ENCODE data around the gene NOX3. TPM values are rescaled to one million over a fixed set of nuclear protein-coding genes. Genes with fewer than 3 reads are reported as not detected.

The NOX3 gene
- total RNA-seq, 1 donor from 2014 or later: not detected

DNA sequence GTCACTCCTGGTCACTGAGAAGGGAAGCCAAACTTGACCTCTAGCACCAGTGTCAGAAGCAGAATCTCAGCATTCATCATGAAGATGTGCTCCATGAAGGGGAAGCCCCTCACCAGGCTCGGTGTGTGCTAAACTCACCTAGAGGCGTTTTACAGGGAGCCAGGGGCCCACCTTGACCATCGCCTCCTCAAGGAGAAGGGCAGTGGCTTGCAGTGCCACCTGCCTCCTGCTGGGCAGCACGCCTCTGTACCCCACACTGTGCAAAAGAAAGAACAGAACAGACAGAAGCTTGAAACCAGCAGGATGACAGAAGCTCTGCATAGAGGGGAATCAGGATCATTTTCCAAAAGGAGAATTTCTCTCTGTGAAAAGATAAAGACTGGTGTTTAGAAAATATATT lies 39.7 kb downstream of the NOX3 start:
- Histone ChIP-seq H3K4me3 (ENCODE audit: low read depth, low read length) (no peak overlapping the region), H3K36me3 (ENCODE audit: control insufficient read depth, insufficient read depth, low read length) (no peaks in the 10 kb centered on the region), H3K27me3 (ENCODE audit: control insufficient read depth, insufficient read depth, low read length) (no peaks in the 10 kb centered on the region)
- FAIRE-seq (no peak), DNase-seq (ENCODE audit: low read depth) (no peak)
- TF ChIP-seq, protein P1, sequence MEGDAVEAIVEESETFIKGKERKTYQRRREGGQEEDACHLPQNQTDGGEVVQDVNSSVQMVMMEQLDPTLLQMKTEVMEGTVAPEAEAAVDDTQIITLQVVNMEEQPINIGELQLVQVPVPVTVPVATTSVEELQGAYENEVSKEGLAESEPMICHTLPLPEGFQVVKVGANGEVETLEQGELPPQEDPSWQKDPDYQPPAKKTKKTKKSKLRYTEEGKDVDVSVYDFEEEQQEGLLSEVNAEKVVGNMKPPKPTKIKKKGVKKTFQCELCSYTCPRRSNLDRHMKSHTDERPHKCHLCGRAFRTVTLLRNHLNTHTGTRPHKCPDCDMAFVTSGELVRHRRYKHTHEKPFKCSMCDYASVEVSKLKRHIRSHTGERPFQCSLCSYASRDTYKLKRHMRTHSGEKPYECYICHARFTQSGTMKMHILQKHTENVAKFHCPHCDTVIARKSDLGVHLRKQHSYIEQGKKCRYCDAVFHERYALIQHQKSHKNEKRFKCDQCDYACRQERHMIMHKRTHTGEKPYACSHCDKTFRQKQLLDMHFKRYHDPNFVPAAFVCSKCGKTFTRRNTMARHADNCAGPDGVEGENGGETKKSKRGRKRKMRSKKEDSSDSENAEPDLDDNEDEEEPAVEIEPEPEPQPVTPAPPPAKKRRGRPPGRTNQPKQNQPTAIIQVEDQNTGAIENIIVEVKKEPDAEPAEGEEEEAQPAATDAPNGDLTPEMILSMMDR (IDR thresholded peaks at IDR 0.05; ENCODE audit: insufficient read depth, low read length, severe bottlenecking): no peak

- Histone ChIP-seq H3K27me3 (ENCODE audit: control insufficient read depth, insufficient read depth, low read length) (no peaks in the 10 kb centered on the region), H3K36me3 (ENCODE audit: control insufficient read depth, insufficient read depth, low read length) (no peaks in the 10 kb centered on the region), H3K4me3 (ENCODE audit: low read depth, low read length) (no peak overlapping the region)
- TF ChIP-seq, protein P1 (IDR thresholded peaks at IDR 0.05; ENCODE audit: insufficient read depth, low read length, severe bottlenecking): no peak
- no peak for DNase-seq (ENCODE audit: low read depth)
- FAIRE-seq: no peak
Observed at GRCh38 chr6:155414049-155414448, 41.6 kb downstream of the NOX3 start.

DNA sequence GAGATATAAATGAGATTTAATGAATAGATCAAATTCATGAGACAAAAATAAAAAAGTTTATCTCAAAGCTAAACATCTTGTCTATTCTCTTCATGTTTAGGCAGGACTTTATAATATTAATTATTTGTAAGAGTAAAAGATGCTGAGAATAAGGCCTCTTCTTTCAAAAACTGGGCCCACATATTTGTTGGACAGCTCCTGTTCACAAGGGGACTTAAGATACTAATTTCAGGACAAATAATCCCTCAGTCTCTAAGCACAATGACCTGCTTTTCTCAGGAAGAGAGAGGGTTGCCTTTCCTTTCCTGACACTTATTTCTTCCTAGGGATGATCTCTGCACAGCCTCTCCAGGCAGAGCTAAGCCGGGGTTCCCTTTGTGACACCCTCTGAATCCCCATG lies 43.3 kb downstream of the NOX3 start:
- no peak for DNase-seq (ENCODE audit: low read depth)
- no peak for FAIRE-seq
- Histone ChIP-seq H3K27me3 (ENCODE audit: control insufficient read depth, insufficient read depth, low read length) (no peaks in the 10 kb centered on the region), H3K36me3 (ENCODE audit: control insufficient read depth, insufficient read depth, low read length) (no peaks in the 10 kb centered on the region), H3K4me3 (ENCODE audit: low read depth, low read length) (no peak overlapping the region)
- TF ChIP-seq, protein P1 (IDR thresholded peaks at IDR 0.05; ENCODE audit: insufficient read depth, low read length, severe bottlenecking): no peak

DNA sequence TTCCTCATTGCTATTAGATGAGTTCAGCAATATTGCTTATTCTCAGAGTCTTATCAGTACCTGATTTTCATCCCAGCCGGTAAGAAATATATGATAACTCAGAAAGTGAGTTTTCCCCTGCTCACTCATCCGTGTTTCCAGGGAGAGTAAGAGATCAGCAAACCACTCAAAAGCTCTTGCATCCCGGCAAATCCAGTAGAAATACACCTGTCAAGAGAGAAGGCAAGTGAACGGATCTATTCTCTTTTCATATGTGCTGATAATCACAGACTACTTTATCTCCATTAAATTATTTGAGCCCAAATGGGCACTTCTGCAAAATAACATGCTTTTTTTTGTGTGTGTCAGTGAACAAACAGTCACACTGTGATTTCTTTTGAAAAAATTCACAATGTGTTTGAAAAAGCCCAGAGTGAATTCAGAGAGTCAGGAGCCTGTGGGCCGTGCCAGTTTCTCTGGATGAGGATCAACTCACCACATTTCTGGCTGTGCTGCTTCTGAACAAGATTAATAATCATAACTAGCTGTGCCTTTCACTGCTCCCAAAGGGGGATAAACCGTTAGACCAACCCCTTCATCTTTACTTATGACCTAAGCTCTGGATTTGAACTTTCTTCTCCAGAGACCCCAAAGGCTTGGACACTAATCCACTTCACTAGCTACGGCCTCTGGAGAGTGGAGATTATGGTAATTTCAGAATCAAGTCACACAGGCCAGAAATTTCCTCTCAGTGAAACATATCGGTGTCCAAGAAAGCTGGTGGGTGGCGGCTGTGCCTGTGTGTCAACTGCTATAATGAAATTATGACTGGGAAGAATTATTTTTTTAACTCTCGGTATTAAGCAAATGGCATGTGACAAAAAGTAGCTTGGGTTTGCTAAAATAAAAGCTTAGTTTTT lies 44.2 kb downstream of the NOX3 start:
- FAIRE-seq (no peak), DNase-seq (ENCODE audit: low read depth) (no peak)
- H3K4me3 ChIP-seq (ENCODE audit: low read depth, low read length): no peak overlapping the region
- no peaks in the 10 kb centered on the region for H3K27me3 ChIP-seq (ENCODE audit: control insufficient read depth, insufficient read depth, low read length)
- TF ChIP-seq, protein P1 (IDR thresholded peaks at IDR 0.05; ENCODE audit: insufficient read depth, low read length, severe bottlenecking): no peak
- no peaks in the 10 kb centered on the region for H3K36me3 ChIP-seq (ENCODE audit: control insufficient read depth, insufficient read depth, low read length)

GRCh38 chr6:155409391-155409790 lies 46.2 kb downstream of the NOX3 start:
- no peak for FAIRE-seq
- Histone ChIP-seq H3K36me3 (ENCODE audit: control insufficient read depth, insufficient read depth, low read length) (no peaks in the 10 kb centered on the region), H3K27me3 (ENCODE audit: control insufficient read depth, insufficient read depth, low read length) (no peaks in the 10 kb centered on the region), H3K4me3 (ENCODE audit: low read depth, low read length) (no peak overlapping the region)
- TF ChIP-seq, protein P1 (IDR thresholded peaks at IDR 0.05; ENCODE audit: insufficient read depth, low read length, severe bottlenecking): no peak
- DNase-seq (ENCODE audit: low read depth): no peak

Measured in bronchial epithelial cell (primary cell).